IPS-20b (cell line): ENCODE results near the gene TUBB1.

Experiments
- H3K27ac ChIP-seq: one replicate; pipeline ENCODE4 v1.5.1; 2013; ENCODE audit warnings: low read length
- H3K27me3 ChIP-seq: 2 replicates; pipeline ENCODE4 v1.6.1; 2013; ENCODE audit warnings: mild to moderate bottlenecking, low read length, inconsistent platforms; ENCODE audit not compliant: insufficient read depth
- H3K36me3 ChIP-seq: 2 replicates; pipeline ENCODE4 v1.6.1; 2013; ENCODE audit warnings: low read depth, mild to moderate bottlenecking, inconsistent platforms, low read length, moderate library complexity; ENCODE audit not compliant: insufficient read depth
- H3K4me1 ChIP-seq: 2 replicates; pipeline ENCODE4 v1.6.1; 2013; ENCODE audit warnings: mild to moderate bottlenecking, control low read depth, inconsistent platforms, low read length, moderate library complexity; ENCODE audit not compliant: insufficient read depth
- H3K4me3 ChIP-seq: 2 replicates; pipeline ENCODE4 v1.5.1; 2013; ENCODE audit warnings: mild to moderate bottlenecking, low read length, inconsistent platforms
- H3K9ac ChIP-seq: 2 replicates; pipeline ENCODE4 v1.6.1; 2013; ENCODE audit warnings: low read depth, mild to moderate bottlenecking, inconsistent platforms, low read length, moderate library complexity
- H3K9me3 ChIP-seq: 2 replicates; pipeline ENCODE4 v1.6.1; 2013; ENCODE audit warnings: mild to moderate bottlenecking, low read depth, low read length, inconsistent platforms; ENCODE audit not compliant: insufficient read depth

The TUBB1 gene

DNA sequence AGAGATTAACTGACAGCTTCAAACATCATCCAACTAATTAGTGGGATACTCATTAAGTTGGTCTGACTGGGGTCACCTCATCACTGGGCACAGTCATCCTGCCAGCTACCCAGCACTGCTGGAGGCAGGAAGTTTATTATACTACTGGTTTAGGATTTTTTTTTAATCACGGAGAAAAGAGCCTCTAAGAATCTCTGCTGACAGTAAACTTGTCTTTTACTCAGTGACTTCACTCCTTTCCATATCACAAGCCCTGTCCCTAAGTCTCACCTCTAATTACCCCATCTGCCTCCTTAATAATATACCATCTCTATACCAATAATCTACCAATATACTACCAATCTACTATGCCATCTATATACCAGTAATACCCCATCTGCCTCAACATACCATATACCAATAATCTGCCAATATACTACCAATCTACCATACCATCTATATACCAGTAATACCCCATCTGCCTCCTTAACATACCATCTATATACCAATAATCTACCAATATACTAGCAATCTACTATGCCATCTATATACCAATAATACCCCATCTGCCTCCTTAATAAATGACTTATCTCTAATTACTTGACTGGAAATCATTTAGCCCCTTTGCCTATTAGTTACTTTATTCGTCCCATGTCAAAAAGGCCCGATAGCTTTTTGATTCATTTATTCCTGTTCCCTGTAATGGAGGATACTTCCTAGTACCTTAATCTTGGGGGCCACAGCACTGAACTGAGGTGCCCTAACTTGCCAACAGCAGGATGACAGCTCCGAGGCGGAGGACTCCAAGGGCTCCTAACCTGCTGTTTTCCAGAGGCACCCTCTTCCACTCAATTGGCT is 7.9 kb downstream of the TUBB1 start:
- Histone ChIP-seq H3K9me3 (no peaks in the 10 kb centered on the region), H3K4me1 (peaks cover 18% of the 10 kb centered on the region), H3K27ac (no peak overlapping the region), H3K36me3 (peaks cover 80% of the 10 kb centered on the region), H3K27me3 (peaks cover 65% of the 10 kb centered on the region), H3K4me3 (no peak overlapping the region), H3K9ac (no peak overlapping the region)

DNA sequence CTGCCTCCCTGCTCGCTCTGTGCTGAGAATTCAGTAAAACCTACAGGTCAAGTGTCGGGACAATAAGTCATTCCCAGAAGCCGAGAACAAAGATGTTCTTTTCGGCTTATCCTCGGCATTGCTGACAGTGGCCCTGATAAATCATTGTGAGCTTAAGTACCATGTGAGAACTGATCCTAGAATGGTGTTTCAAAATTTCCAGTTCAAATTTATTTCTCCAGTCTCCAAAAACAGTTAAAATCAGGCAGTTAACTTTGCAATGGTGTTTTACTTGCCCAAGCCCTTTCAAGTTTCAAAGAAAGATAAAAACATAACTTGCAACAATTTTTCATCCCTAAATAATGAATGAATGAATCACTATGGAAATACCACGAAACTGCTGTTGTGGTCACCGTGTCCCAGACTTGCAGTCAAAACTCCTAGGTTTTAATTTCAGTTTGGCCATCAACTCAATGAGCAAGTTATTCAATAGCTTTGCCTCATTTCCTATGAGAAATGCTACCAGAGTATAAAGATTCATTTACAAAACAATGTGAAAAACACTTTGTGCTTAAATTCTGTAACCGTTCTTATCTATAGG is 8.6 kb downstream of the TUBB1 start:
- peaks cover 65% of the 10 kb centered on the region for H3K27me3 ChIP-seq
- no peaks in the 10 kb centered on the region for H3K9me3 ChIP-seq
- H3K36me3 ChIP-seq = peaks cover 75% of the 10 kb centered on the region
- no peak overlapping the region for H3K4me3 ChIP-seq
- H3K9ac ChIP-seq = no peak overlapping the region
- H3K4me1 ChIP-seq = peaks cover 18% of the 10 kb centered on the region
- H3K27ac ChIP-seq = no peak overlapping the region

DNA sequence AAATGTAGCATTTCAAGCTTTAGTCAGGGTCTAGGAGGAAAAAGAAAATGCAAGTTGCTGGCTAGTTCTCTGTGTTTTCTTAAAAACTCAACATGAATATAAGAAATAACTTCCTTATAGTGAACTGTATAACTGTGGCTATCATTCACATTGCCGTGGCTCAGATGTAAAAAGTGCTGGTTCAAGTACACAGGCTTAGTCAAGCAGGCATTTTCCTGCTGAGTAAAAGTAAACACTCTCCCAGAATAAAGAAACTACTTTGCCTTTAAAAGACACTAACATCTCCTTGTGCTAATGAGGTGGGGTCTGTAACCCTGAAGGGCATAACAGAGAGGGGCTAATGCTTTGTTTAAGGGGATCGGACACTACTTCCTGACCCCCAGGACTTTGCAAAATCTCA is 9.6 kb downstream of the TUBB1 start:
- Histone ChIP-seq H3K27me3 (peaks cover 65% of the 10 kb centered on the region), H3K9ac (no peak overlapping the region), H3K4me1 (peaks cover 18% of the 10 kb centered on the region), H3K36me3 (peaks cover 71% of the 10 kb centered on the region), H3K27ac (no peak overlapping the region), H3K4me3 (no peak overlapping the region), H3K9me3 (no peaks in the 10 kb centered on the region)

DNA sequence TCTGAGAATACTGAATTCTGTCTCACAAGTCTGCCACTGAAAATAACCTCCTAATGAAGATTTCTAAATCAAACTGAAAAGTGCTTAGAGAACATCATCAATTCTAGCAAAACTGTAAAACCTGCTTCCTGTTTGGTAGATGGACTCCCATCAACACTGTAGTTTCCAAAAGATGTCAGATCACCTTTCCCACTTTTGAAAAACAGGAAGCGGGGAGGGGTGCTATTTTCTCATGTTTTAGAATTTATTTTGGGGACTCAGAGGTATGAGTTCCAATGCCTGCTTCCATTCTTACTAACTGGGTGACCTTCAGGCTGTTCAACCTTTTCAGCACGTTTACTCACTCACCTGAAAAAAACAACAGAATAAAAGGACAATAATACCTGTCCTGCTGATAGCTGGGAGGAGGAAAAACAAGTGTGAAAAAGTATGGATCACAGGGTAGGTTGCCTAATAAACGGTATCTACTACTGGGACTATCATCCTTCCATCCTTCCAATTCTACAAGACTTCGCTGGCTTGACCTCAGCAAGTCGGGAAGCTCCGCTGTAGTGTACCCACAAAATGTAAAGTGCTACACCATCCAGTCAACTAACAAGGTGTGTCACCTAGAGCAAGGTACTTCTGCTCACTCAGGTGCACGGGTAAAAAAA is 11.8 kb downstream of the TUBB1 start:
- H3K27me3 ChIP-seq = peaks cover 59% of the 10 kb centered on the region
- peaks cover 7% of the 10 kb centered on the region; the same call in 1 of the 2 replicates for H3K4me1 ChIP-seq
- H3K36me3 ChIP-seq = peaks cover 70% of the 10 kb centered on the region
- peak overlapping the region; percentile 92; the same call in 1 of the 2 replicates for H3K9ac ChIP-seq
- no peaks in the 10 kb centered on the region for H3K9me3 ChIP-seq
- peak overlapping the region; percentile 83 for H3K4me3 ChIP-seq
- H3K27ac ChIP-seq = no peak overlapping the region

DNA sequence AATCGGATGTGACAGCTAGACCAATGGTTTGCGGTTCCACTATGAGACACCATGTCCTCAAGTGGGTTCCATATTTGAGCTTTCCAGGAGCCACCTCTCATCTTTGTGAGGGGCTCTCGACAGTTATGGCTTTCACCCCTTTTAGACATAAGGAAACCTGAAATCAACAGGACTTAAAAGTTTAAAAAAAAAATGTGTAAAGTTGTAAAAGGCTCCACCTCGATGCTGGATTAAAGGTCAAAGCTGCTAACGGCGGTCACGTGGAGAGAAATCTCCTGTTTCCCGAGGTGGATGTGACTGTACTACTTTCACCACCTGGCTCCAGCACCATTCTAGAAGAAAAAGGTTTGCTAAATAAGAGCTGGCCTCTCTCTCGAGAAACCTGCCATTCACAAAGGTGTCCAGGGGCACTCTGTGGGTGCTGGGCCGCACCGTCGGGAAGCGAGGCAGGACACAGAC is 12.4 kb downstream of the TUBB1 start:
- peak overlapping the region; percentile 92 for H3K9ac ChIP-seq
- H3K4me3 ChIP-seq = peak overlapping the region; percentile 83
- H3K9me3 ChIP-seq = no peaks in the 10 kb centered on the region
- H3K4me1 ChIP-seq = peaks cover 7% of the 10 kb centered on the region; the same call in 1 of the 2 replicates
- peaks cover 70% of the 10 kb centered on the region for H3K36me3 ChIP-seq
- H3K27me3 ChIP-seq = peaks cover 54% of the 10 kb centered on the region
- H3K27ac ChIP-seq = peak overlapping the region; percentile 66

DNA sequence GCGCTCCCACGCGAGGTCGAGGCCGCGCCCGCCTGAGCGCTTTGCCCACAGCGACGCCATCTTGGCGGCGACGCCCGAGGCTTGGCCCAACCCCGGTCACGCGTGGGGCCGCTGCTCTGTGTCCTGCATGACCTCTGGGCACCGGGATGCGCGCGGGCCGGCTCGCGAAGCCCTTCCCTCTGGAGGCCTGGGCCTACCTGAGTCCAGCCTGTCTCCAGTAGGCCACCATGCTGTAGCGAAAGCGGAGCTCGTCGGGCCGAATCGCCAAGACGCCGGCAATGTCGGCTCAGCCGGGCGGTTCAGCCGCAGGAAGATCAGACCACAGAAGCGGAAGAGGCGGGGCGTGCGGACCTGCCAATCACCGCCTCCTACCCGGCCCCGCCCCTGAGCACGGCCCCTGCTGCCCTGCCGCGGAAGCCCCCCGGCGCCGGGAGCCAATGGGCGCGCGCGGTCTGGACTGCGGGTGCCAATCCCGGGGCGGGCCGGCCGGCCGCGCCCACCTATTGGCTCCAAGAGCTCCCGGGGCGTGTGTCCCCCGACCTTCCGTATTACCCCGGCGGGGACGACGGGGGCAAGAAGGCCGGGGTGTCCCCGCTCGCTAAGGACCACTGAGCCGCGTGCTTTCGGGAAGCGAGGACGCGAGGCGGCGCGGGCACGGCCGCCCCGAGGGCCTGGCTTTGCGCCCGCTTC is 12.9 kb downstream of the TUBB1 start, which contains the start of gene ATP5F1E:
Gene ATP5F1E (minus strand): TSS at position 313 of the 690 bp plus-strand sequence. CDS start 84 bp downstream, at position 229.
- H3K36me3 ChIP-seq = peaks cover 70% of the 10 kb centered on the region
- no peaks in the 10 kb centered on the region for H3K9me3 ChIP-seq
- peaks cover 48% of the 10 kb centered on the region for H3K27me3 ChIP-seq
- peak within 1 kb of the TSS; percentile 83 for H3K4me3 ChIP-seq
- peak within 1 kb of the TSS; percentile 66 for H3K27ac ChIP-seq
- peaks cover 7% of the 10 kb centered on the region; the same call in 1 of the 2 replicates for H3K4me1 ChIP-seq
- peak within 1 kb of the TSS; percentile 92 for H3K9ac ChIP-seq

DNA sequence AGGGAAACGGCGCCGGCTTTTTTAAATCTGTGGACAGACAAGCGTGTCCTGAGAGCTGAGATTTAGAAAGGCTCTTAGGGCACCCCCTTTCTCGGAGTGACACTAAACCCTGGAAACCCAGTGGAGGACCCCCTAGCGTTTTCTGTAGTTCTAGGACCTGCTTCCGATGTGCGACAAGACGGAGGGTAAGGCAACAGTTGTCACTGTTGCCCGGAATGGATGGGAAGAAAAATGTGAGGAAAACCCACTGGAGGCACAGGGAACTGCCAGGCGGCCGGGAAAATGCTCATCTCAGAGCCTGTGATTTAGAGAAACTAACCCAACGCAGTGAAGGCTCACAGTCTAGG is 13.5 kb downstream of the TUBB1 start:
- Histone ChIP-seq H3K4me3 (peak overlapping the region; percentile 68), H3K9me3 (no peaks in the 10 kb centered on the region), H3K4me1 (peaks cover 7% of the 10 kb centered on the region; the same call in 1 of the 2 replicates), H3K36me3 (peaks cover 70% of the 10 kb centered on the region), H3K27ac (no peak overlapping the region), H3K9ac (peak overlapping the region; percentile 79; the same call in 1 of the 2 replicates), H3K27me3 (peaks cover 43% of the 10 kb centered on the region)

DNA sequence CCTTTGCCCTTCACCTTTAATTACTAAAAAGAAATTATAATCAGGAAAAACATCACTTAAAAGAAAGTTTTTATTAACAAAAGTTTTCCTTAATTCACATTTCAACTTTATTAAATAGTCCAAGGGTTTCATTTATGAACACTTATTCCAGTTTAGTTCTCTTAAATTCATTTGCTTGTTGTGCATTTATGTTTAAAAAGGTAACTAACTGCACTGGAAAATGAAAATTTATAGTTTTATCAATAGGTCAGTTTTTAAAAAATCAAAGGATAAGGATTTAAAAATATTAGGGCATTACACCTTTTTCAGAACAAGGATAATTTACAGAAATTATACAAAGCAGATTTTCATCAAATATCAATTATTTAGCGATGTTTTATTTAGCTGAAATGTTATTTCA is 13.9 kb downstream of the TUBB1 start:
- H3K9me3 ChIP-seq = no peaks in the 10 kb centered on the region
- no peak overlapping the region for H3K27ac ChIP-seq
- peaks cover 70% of the 10 kb centered on the region for H3K36me3 ChIP-seq
- H3K4me3 ChIP-seq = peak overlapping the region; percentile 68
- H3K4me1 ChIP-seq = peaks cover 7% of the 10 kb centered on the region; the same call in 1 of the 2 replicates
- no peak overlapping the region; the same call in 1 of the 2 replicates for H3K9ac ChIP-seq
- peaks cover 39% of the 10 kb centered on the region for H3K27me3 ChIP-seq

DNA sequence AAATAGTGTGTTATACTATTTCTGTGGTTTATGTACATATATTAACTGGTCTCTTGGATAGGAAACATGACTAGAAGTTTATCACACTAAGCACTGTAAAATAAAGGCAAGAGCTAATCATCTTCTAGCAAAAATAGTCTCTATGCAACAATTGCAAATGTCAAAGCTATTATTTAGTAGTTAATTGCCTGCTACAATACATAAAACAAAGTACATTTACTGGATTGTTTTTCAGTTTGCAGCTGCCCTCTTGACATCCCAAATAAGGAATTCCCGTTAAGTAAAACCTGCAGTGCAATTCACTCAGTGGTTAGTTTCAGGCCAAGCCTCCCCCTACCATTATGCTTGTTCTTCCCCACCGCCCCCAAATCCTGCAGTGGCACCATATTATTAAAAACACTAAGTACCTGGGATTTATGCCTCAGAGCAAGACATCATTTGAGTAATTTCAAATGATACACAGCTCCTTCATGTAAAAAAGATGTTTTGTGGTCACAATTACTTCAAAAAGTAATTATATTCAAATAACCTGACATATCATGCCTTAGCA is 14.5 kb downstream of the TUBB1 start:
- Histone ChIP-seq H3K4me3 (no peak overlapping the region), H3K27ac (no peak overlapping the region), H3K27me3 (peaks cover 33% of the 10 kb centered on the region), H3K9me3 (no peaks in the 10 kb centered on the region), H3K9ac (no peak overlapping the region), H3K36me3 (peaks cover 68% of the 10 kb centered on the region), H3K4me1 (peaks cover 7% of the 10 kb centered on the region; the same call in 1 of the 2 replicates)

DNA sequence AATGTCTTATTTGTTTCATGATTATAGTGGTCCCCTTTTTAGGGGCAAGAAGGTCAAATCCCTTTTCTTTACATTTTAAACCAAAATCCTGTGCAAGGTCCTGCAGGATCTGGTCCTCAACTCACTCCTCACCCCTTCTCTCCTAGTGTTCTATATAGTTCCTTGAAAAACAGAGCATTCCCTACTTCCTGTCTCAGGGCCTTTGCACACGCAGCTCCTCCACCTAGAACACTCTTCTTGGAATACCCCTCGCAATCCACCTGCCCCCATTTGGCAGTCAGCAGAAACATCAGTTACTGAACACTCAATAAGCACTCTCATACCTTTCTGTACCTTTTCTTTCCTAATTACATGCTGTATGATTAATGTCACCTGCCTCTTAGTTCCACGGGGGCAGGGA is 16.2 kb downstream of the TUBB1 start:
- H3K27ac ChIP-seq = no peak overlapping the region
- no peak overlapping the region for H3K4me3 ChIP-seq
- no peak overlapping the region for H3K9ac ChIP-seq
- peaks cover 7% of the 10 kb centered on the region; the same call in 1 of the 2 replicates for H3K4me1 ChIP-seq
- peaks cover 57% of the 10 kb centered on the region for H3K36me3 ChIP-seq
- peaks cover 16% of the 10 kb centered on the region for H3K27me3 ChIP-seq
- no peaks in the 10 kb centered on the region for H3K9me3 ChIP-seq

DNA sequence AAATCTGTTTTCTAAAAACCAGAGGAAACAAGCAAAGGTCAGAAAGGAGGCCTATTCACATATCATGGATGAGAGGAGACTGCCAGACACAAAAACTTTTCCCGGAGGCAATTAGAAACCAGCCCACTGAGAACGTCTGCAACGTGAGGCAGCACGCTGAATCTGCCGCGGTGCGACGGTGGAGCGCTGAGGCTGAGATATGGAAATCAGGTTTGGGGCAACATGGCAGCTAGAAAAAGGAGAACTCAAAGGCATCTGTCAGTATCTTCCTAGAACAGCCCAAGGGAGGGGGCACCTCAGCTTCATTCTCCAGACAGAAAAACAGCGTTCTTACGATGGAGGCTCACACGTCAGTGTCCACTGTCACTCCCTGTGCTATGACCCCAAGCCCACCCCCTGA is 18.2 kb downstream of the TUBB1 start:
- H3K27me3 ChIP-seq = peaks cover 4% of the 10 kb centered on the region; the same call in 1 of the 2 replicates
- H3K27ac ChIP-seq = no peak overlapping the region
- no peaks in the 10 kb centered on the region for H3K9me3 ChIP-seq
- no peaks in the 10 kb centered on the region; the same call in 1 of the 2 replicates for H3K4me1 ChIP-seq
- no peak overlapping the region for H3K9ac ChIP-seq
- no peak overlapping the region for H3K4me3 ChIP-seq
- H3K36me3 ChIP-seq = peaks cover 58% of the 10 kb centered on the region
